ENCODE measurements around the gene LPP. TPM values are rescaled to one million over a fixed set of nuclear protein-coding genes. Genes with fewer than 3 reads are reported as not detected.

LPP gene
- total RNA-seq, 1 donor from 2014 or later = 218 TPM

- H3K4me3 ChIP-seq (ENCODE audit: low read depth, low read length) = no peak overlapping the region
- no peaks in the 10 kb centered on the region for H3K36me3 ChIP-seq (ENCODE audit: control insufficient read depth, insufficient read depth, low read length)
- no peaks in the 10 kb centered on the region for H3K27me3 ChIP-seq (ENCODE audit: control insufficient read depth, insufficient read depth, low read length)
- DNase-seq (ENCODE audit: low read depth) = no peak
- no peak for TF ChIP-seq CTCF (IDR thresholded peaks at IDR 0.05; ENCODE audit: insufficient read depth, low read length, poor library complexity, severe bottlenecking)
These were observed 333.0 kb downstream of the LPP start for GRCh38 chr3:188486952-188487351.

- DNase-seq (ENCODE audit: low read depth) = no peak
- Histone ChIP-seq H3K27me3 (ENCODE audit: control insufficient read depth, insufficient read depth, low read length) (no peaks in the 10 kb centered on the region), H3K36me3 (ENCODE audit: control insufficient read depth, insufficient read depth, low read length) (no peaks in the 10 kb centered on the region), H3K4me3 (ENCODE audit: low read depth, low read length) (no peak overlapping the region)
- TF ChIP-seq CTCF (IDR thresholded peaks at IDR 0.05; ENCODE audit: insufficient read depth, low read length, poor library complexity, severe bottlenecking) = no peak
These were observed 333.7 kb downstream of the LPP start for GRCh38 chr3:188487652-188488051.

GRCh38 chr3:188488801-188489200 lies 334.8 kb downstream of the LPP start:
- no peak for TF ChIP-seq CTCF (IDR thresholded peaks at IDR 0.05; ENCODE audit: insufficient read depth, low read length, poor library complexity, severe bottlenecking)
- no peaks in the 10 kb centered on the region for H3K27me3 ChIP-seq (ENCODE audit: control insufficient read depth, insufficient read depth, low read length)
- no peak for DNase-seq (ENCODE audit: low read depth)
- H3K36me3 ChIP-seq (ENCODE audit: control insufficient read depth, insufficient read depth, low read length) = no peaks in the 10 kb centered on the region
- H3K4me3 ChIP-seq (ENCODE audit: low read depth, low read length) = no peak overlapping the region

GRCh38 chr3:188489639-188490405 lies 335.9 kb downstream of the LPP start:
- no peak for TF ChIP-seq CTCF (IDR thresholded peaks at IDR 0.05; ENCODE audit: insufficient read depth, low read length, poor library complexity, severe bottlenecking)
- Histone ChIP-seq H3K36me3 (ENCODE audit: control insufficient read depth, insufficient read depth, low read length) (no peaks in the 10 kb centered on the region), H3K4me3 (ENCODE audit: low read depth, low read length) (no peak overlapping the region), H3K27me3 (ENCODE audit: control insufficient read depth, insufficient read depth, low read length) (no peaks in the 10 kb centered on the region)
- DNase-seq (ENCODE audit: low read depth) = no peak

GRCh38 chr3:188490416-188490815 lies 336.5 kb downstream of the LPP start:
- Histone ChIP-seq H3K36me3 (ENCODE audit: control insufficient read depth, insufficient read depth, low read length) (no peaks in the 10 kb centered on the region), H3K27me3 (ENCODE audit: control insufficient read depth, insufficient read depth, low read length) (no peaks in the 10 kb centered on the region), H3K4me3 (ENCODE audit: low read depth, low read length) (no peak overlapping the region)
- TF ChIP-seq CTCF (IDR thresholded peaks at IDR 0.05; ENCODE audit: insufficient read depth, low read length, poor library complexity, severe bottlenecking) = no peak
- no peak for DNase-seq (ENCODE audit: low read depth)

GRCh38 chr3:188491276-188491687 lies 337.3 kb downstream of the LPP start:
- Histone ChIP-seq H3K4me3 (ENCODE audit: low read depth, low read length) (no peak overlapping the region), H3K27me3 (ENCODE audit: control insufficient read depth, insufficient read depth, low read length) (no peaks in the 10 kb centered on the region), H3K36me3 (ENCODE audit: control insufficient read depth, insufficient read depth, low read length) (no peaks in the 10 kb centered on the region)
- no peak for TF ChIP-seq CTCF (IDR thresholded peaks at IDR 0.05; ENCODE audit: insufficient read depth, low read length, poor library complexity, severe bottlenecking)
- no peak for DNase-seq (ENCODE audit: low read depth)

All from kidney epithelial cell (primary cell).